Thyroid gland (tissue), 4 donors: ENCODE measurements around the gene KIAA1671. TPM values are rescaled to one million over a fixed set of nuclear protein-coding genes. Genes with fewer than 3 reads are reported as not detected.
A peak's percentile ranks its signal among the peaks of the same experiment; 100 is the strongest.

Experiments
- DNase-seq, 2 donors: peaks; one replicate each; pipeline ENCODE4 v3.0.0-alpha.2; 2019
- H3K27ac ChIP-seq, 3 donors: fragments of 200-600 bp; sonication (generic); 1 replicate in 2 of 3; 2 replicates in 1 of 3; pipeline ENCODE4 v1.5.1; 2016 to 2019; ENCODE audit warnings: mild to moderate bottlenecking in 1 of 3, moderate library complexity in 1 of 3
- H3K27me3 ChIP-seq: fragments of 200-600 bp; sonication (generic); one replicate; pipeline ENCODE4 v1.5.1; 2019
- H3K36me3 ChIP-seq, 2 donors: fragments of 200-600 bp; sonication (generic); one replicate each; pipeline ENCODE4 v1.5.1; 2016 to 2019
- H3K4me1 ChIP-seq, 2 donors: fragments of 200-600 bp; sonication (generic); one replicate each; pipeline ENCODE4 v1.5.1; 2017 to 2019
- H3K4me3 ChIP-seq, 3 donors: fragments of 200-600 bp; sonication (generic); replicated peaks in 1 of 3; 1 replicate in 2 of 3; 2 replicates in 1 of 3; pipeline ENCODE4 v1.5.1; 2016; ENCODE audit warnings: mild to moderate bottlenecking in 1 of 3
- H3K9me3 ChIP-seq: fragments of 200-600 bp; sonication (generic); one replicate; pipeline ENCODE4 v1.5.1; 2017
- POLR2A ChIP-seq, 2 donors: fragments of 450-650 bp; IDR thresholded peaks; one replicate each; pipeline ENCODE4 v1.6.1; 2017; ENCODE audit warnings: antibody characterized with exemption in 2 of 2, mild to moderate bottlenecking in 2 of 2, moderate library complexity in 1 of 2
- WGBS, 2 donors: methylation state at CpG; one replicate each; pipeline ENCODE4 v1.1.5; 2017; 5-methylcytosine and 5-hydroxymethylcytosine counted together
- intact Hi-C: fragments of 100-400 bp; cut with DNase I; formaldehyde crosslinking; loops from one replicate; pipeline ENCODE4 v1.15.1; 2023
- total RNA-seq, 4 donors: library from RNA; depleted of rRNA; stranded (reverse); fragments of >200 nt; gene quantifications; one replicate each; pipeline ENCODE4 v1.2.3, GENCODE V29; 2016
- TF ChIP-seq, protein P1 (sequence below), 6 experiments: fragments of 200-600 bp in 3 of 6; fragments of 450-650 bp in 3 of 6; sonication (generic) in 3 of 6; IDR thresholded peaks; one replicate each; pipeline ENCODE4 v1.5.1; 2016 to 2019; ENCODE audit warnings: antibody characterized with exemption in 6 of 6, mild to moderate bottlenecking in 2 of 6, inconsistent platforms in 1 of 6, moderate library complexity in 1 of 6

Gene KIAA1671
- total RNA-seq, 4 donors from 2014 or later: 63.2 to 111 (median 79.7) TPM

- H3K4me1 ChIP-seq: peaks cover 44 to 73% of the 10 kb centered on the region in 2 donors
- H3K4me3 ChIP-seq: no peak overlapping the region
- 68 to 70% methylated on average over 9 of the region's 9 CpGs for WGBS, 2 donors
- no peaks in the 10 kb centered on the region for H3K27me3 ChIP-seq
- no peak for DNase-seq
- peak overlapping the region; percentile 27 to 54 (median 45) for H3K27ac ChIP-seq
- no peaks in the 10 kb centered on the region for H3K9me3 ChIP-seq
- intact Hi-C loops: no loop called here
- TF ChIP-seq POLR2A (IDR thresholded peaks at IDR 0.05): no peak
- TF ChIP-seq, protein P1, sequence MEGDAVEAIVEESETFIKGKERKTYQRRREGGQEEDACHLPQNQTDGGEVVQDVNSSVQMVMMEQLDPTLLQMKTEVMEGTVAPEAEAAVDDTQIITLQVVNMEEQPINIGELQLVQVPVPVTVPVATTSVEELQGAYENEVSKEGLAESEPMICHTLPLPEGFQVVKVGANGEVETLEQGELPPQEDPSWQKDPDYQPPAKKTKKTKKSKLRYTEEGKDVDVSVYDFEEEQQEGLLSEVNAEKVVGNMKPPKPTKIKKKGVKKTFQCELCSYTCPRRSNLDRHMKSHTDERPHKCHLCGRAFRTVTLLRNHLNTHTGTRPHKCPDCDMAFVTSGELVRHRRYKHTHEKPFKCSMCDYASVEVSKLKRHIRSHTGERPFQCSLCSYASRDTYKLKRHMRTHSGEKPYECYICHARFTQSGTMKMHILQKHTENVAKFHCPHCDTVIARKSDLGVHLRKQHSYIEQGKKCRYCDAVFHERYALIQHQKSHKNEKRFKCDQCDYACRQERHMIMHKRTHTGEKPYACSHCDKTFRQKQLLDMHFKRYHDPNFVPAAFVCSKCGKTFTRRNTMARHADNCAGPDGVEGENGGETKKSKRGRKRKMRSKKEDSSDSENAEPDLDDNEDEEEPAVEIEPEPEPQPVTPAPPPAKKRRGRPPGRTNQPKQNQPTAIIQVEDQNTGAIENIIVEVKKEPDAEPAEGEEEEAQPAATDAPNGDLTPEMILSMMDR (IDR thresholded peaks at IDR 0.05): no peak
- no peaks in the 10 kb centered on the region for H3K36me3 ChIP-seq
Measured at GRCh38 chr22:25125693-25126357, 173.3 kb downstream of the KIAA1671 start.

DNA sequence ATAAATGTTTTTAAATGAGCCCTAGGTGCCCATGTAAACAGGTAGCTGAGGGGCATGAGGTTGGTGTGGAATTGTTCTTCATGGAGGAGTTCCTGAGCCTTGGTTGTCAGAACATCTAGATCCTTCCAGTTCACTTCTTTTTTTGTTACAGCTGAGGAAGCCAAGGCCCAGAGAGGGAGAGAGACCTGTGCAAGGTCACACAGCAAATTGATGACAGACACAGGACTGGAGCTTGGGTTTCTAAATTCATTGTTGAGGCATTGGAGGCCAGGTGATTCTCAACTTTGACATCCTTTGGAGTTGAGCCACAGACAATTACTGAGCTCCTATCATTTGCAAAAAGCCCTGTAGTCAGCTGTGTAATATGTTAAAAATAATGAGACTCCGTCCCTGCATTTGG is 174.0 kb downstream of the KIAA1671 start:
- no peak for DNase-seq
- 89 to 100% methylated on average over 1 of the region's 1 CpG for WGBS, 2 donors
- Histone ChIP-seq H3K9me3 (no peaks in the 10 kb centered on the region), H3K36me3 (no peaks in the 10 kb centered on the region), H3K4me3 (no peak overlapping the region), H3K4me1 (peaks cover 51 to 73% of the 10 kb centered on the region in 2 donors), H3K27ac (peak overlapping the region in 2 of 3 donors; percentile 45 to 54), H3K27me3 (no peaks in the 10 kb centered on the region)
- TF ChIP-seq POLR2A (IDR thresholded peaks at IDR 0.05): no peak
- TF ChIP-seq, protein P1 (IDR thresholded peaks at IDR 0.05): no peak
- intact Hi-C loops: no loop called here

- Histone ChIP-seq H3K27ac (no peak overlapping the region), H3K4me3 (no peak overlapping the region), H3K9me3 (no peaks in the 10 kb centered on the region), H3K36me3 (no peaks in the 10 kb centered on the region), H3K27me3 (no peaks in the 10 kb centered on the region), H3K4me1 (peaks cover 53 to 78% of the 10 kb centered on the region in 2 donors)
- intact Hi-C loops: no loop called here
- 53 to 57% methylated on average over 6 of the region's 6 CpGs for WGBS, 2 donors
- no peak for DNase-seq
- TF ChIP-seq, protein P1 (IDR thresholded peaks at IDR 0.05): no peak
- no peak for TF ChIP-seq POLR2A (IDR thresholded peaks at IDR 0.05)
Measured at GRCh38 chr22:25127318-25127717, 174.8 kb downstream of the KIAA1671 start.

- Histone ChIP-seq H3K4me1 (peaks cover 65 to 89% of the 10 kb centered on the region in 2 donors), H3K4me3 (no peak overlapping the region), H3K36me3 (no peaks in the 10 kb centered on the region), H3K9me3 (no peaks in the 10 kb centered on the region), H3K27me3 (no peaks in the 10 kb centered on the region), H3K27ac (peak overlapping the region in 2 of 3 donors; percentile 58 to 67)
- intact Hi-C loops: no loop called here
- no peak for DNase-seq
- TF ChIP-seq, protein P1 (IDR thresholded peaks at IDR 0.05): no peak
- no peak for TF ChIP-seq POLR2A (IDR thresholded peaks at IDR 0.05)
- WGBS, 2 donors: 73 to 85% methylated on average over 6 of the region's 6 CpGs
Measured at GRCh38 chr22:25130462-25130861, 177.9 kb downstream of the KIAA1671 start.

DNA sequence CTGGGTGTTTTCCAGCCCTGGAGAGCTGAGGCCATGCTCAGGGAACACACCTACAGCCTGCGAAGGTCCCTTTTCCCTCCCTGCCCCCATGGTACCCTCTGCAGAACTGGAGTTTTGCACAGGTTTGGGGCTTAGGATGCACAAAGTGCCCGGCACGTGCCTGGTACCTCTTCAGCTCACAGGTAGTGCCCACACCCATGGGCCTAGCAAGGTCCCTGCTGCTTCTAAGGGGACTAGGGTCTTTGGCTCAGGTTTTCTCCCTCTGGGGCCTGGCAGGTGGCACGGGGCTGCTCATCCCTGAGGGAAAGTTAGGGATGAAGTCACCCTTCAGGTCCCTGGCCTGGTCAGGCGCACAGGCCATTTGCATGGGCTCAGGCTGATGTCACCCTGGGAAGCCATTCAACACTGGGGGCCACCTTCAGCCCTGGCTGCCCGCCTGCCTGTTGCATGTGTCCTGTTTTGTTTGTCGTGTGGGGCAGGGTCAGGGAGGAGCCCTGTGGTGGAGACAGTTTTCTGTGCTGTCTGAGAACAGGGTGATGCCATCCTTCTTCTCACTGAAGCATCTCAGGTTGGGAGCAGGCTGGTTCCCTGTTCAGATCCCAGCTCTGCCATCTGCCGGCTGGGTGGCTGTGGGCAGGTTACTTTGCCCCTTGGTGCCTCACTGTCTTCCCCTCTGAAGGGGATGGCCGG is 178.8 kb downstream of the KIAA1671 start:
- Histone ChIP-seq H3K36me3 (no peaks in the 10 kb centered on the region), H3K4me1 (peaks cover 56 to 89% of the 10 kb centered on the region in 2 donors)
- 76 to 78% methylated on average over 3 to 6 of the region's 9 CpGs for WGBS, 2 donors

More for the DNA sequence above, 178.8 kb downstream of the KIAA1671 start:
- no peaks in the 10 kb centered on the region for H3K27me3 ChIP-seq
- no peak overlapping the region for H3K4me3 ChIP-seq
- no peak for TF ChIP-seq POLR2A (IDR thresholded peaks at IDR 0.05)
- TF ChIP-seq, protein P1 (IDR thresholded peaks at IDR 0.05): no peak
- intact Hi-C loops: no loop called here
- no peaks in the 10 kb centered on the region for H3K9me3 ChIP-seq
- DNase-seq: no peak
- peak overlapping the region in 2 of 3 donors; percentile 58 to 67 for H3K27ac ChIP-seq
